ENCODE measurements around the gene RACGAP1.

Gene RACGAP1

GRCh38 chr12:49967042-49967776, 58.1 kb downstream of the RACGAP1 start:
- peak; percentile 83 for DNase-seq

GRCh38 chr12:49966511-49967041, 58.7 kb downstream of the RACGAP1 start:
- no peak for DNase-seq

- no peak for DNase-seq
These were observed 59.5 kb downstream of the RACGAP1 start for GRCh38 chr12:49965836-49966235.

GRCh38 chr12:49964849-49965624, 60.3 kb downstream of the RACGAP1 start:
- no peak for DNase-seq

GRCh38 chr12:49963976-49964815, 61.1 kb downstream of the RACGAP1 start:
- no peak for DNase-seq

GRCh38 chr12:49962861-49963765, 62.2 kb downstream of the RACGAP1 start:
- DNase-seq, result no peak

GRCh38 chr12:49961993-49962764, 63.1 kb downstream of the RACGAP1 start:
- DNase-seq, result no peak

- no peak for DNase-seq
These were observed 64.0 kb downstream of the RACGAP1 start, which contains the start of gene AQP5 for GRCh38 chr12:49961111-49961922. TSS of gene AQP5 (plus strand) at chr12:49961872. CDS start at chr12:49962018, 146 bp downstream.

GRCh38 chr12:49960474-49961110, 64.7 kb downstream of the RACGAP1 start:
- no peak for DNase-seq

- DNase-seq, result no peak
These were observed 65.4 kb downstream of the RACGAP1 start for GRCh38 chr12:49959685-49960473.

GRCh38 chr12:49957570-49957967, 67.7 kb downstream of the RACGAP1 start:
- no peak for DNase-seq

GRCh38 chr12:49956663-49957569, 68.4 kb downstream of the RACGAP1 start:
- DNase-seq, result no peak

GRCh38 chr12:49955899-49956662, 69.2 kb downstream of the RACGAP1 start:
- DNase-seq, result no peak

- DNase-seq, result peak; percentile 17
These were observed 70.1 kb downstream of the RACGAP1 start for GRCh38 chr12:49954863-49955830.

Data from hematopoietic multipotent progenitor cell treated with erythropoietin and hydrocortisone succinate and interleukin-3 and kit ligand, for 8 days (in vitro differentiated cells).